NCI-H2196 treated with DMSO at 0.1 percent for 48 hours (cell line): Measurements from ENCODE around the gene SMIM41.

Source experiments
- DNase-seq: peaks from one replicate; lab custom pipeline; 2025; ENCODE audit not compliant: unreplicated experiment; lab: John Stamatoyannopoulos, UW

The SMIM41 gene

GRCh38 chr12:52120951-52121823 is 41.7 kb downstream of the SMIM41 start:
- no peak for DNase-seq

DNA sequence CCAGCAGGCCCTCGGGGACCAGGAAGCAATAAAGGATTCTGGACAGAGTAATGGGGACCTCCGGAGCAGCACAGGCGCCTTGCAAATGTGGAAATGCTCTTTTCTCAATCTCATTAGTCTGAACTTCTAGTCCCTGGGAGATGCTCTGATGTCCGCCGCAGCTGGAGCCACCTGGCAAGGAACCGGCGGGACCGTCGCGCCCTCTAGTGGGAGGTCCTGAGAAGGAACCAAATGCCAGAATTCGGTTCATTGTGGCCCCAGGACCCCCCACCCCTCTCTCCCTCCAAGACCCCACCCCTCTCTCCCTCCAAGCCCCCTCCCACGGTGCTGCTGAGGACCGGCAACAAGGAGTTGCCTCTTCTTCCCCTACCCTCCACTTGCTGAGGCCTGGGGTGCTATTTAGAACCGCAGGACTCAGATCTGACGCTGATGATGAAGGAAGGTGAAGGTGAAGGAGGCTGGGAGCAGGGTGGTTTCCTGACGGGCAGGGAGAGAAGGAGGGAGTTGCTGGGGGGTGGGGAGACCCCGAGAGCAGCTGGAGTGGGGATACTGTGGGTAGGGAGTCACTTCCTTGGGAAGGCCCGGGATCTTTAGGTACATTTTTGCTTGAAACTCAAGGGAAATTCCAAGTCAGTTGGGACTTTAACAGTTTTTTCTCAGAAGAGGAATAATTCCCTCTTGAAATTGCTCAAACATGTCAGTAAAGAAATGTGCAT is 42.5 kb downstream of the SMIM41 start:
- peak; percentile 39 for DNase-seq

DNA sequence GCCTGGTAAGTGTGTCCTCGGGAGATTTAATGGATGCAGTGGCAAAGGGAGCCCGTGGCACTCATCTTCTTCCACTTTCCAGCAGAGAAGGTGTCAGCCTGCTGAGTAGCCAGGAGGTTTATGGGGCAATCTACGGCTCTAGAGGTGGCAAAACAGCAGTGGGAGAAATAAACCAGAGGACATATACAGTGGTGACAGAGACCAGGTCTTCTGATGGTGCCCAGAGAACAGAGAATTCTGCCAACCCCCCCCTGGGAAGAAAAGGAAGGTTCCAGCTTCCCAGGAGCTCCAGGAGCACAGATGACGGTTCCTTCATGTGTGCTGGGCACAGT is 43.0 kb downstream of the SMIM41 start:
- no peak for DNase-seq

DNA sequence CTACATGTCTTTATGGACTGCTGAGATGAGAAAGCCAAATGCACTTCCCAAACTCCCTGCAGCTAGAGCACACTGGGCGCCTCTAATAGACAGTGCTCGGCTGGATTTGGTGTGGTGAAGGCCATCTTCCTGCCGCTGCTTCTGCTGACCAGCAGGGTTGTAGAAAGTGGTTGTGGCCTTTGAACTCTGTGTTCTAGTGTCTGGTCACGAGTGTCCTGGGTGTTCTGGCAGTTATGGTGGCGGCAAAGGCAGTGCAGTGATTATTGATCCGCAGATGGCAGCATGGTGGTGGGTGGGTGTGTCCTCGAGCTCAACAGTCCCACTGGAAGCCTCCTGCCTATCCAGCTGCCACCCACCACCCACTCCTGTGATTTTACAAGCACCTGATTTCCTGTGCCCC is 43.4 kb downstream of the SMIM41 start:
- DNase-seq: no peak

- DNase-seq: no peak
These were observed 44.1 kb downstream of the SMIM41 start for GRCh38 chr12:52123487-52124186.

DNA sequence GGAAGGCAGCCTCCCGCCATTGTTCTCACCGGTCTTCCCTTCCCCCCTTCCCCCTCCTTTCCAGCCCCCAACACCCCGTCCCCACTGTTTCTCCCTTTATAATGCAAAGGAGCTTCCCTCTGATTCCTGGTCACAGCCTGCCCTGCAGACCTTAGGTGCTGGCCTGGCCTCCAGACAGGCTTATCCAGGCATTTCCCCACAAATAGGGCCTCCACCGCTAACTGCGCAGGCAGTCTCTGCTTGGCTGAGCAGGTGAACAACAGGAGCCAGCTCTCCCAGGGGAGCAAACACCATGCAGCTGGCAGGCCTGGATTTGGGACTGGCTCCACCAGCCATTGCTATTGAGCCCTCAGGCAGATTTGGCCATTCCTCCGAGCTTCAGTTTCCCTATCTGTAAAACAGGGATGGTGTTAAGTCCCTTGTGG is 46.0 kb downstream of the SMIM41 start:
- peak; percentile 55 for DNase-seq

- no peak for DNase-seq
These were observed 46.6 kb downstream of the SMIM41 start for GRCh38 chr12:52126050-52126604.

DNA sequence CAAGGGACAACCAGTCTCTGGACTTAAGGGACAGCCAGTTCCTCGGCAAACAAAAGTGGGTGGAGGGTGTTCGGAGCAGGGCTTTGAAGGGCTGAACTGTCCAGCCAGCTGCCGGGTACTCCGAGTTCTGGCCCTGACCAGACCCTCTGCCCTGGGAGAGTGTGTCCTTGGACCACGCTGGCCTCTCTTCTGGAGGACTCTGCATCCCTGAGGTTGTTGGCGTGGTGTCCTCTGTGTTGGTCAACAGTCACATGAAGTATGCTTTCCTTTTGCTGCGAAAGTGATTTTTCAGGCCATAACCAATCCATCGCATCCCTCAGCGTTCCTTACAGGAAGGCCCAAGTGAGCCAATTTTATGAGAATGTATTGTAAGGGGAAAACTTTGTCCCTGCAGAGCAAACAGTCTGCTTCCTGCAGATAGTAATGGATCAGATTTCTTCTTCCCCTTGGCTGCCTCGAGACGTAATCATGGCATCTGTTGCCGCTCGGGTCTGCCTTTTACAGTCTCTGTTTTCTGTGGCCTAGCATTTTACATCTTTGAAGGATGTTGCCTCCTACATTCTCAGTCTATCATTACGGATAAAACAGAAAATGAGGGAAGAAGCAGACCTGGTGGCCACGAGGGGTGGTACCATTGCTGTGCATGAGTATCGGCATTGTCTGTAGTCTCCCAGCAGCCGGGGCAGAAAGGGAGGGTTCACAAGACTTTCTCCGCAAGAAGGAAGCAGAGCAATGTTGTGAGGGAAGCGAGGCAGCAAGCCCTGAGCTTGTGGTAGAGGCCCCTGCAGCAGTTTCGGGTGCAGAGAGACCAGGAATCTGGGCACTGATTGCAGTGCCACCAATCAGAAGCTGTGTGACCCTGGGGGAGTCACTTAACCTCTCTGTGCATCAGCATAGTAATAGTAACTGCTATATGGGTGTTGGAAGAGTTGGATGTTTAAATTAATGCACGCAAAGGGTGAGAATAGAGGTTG is 47.4 kb downstream of the SMIM41 start:
- DNase-seq: no peak

DNA sequence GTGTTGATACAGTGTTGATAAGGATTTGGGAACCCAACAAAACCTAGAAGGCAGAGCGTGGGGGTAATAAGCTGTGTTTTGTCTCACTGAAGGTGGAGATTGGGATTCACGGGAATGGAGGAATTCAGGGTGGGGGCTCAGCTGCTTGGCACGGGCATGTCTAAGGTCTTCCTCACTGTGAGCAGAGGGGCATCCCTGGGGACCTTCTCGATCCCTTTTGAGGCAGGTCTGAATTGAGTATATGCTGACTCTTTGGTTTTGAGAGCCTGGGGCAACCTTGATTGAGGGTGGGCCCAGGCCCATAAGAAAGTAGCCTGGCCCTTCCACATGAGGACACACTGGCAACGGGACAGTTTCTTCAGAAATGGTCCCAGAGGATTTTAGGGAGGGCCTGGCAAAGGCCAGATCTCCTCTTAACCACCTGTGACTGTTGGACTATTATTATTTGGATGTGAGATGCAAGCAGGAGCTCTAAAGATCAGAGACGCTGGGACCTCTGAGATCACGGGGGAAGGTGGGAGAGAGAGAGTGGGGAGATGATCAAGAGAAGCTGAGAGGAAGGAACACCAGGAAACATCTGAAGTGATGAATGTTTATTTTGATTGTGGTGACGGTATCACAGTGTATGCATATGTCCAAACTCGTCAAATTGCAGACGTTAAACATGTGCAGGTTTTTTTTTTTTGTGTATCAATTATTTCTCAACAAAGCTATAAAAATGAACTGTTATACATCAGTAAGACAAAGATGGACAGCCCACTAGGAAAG is 48.4 kb downstream of the SMIM41 start:
- DNase-seq: no peak

- DNase-seq: peak; percentile 56
These were observed 51.2 kb downstream of the SMIM41 start for GRCh38 chr12:52130711-52131110.

GRCh38 chr12:52132754-52133161 is 53.3 kb downstream of the SMIM41 start:
- no peak for DNase-seq

- no peak for DNase-seq
These were observed 58.2 kb downstream of the SMIM41 start for GRCh38 chr12:52137746-52138145.

- DNase-seq: no peak
These were observed 59.6 kb downstream of the SMIM41 start for GRCh38 chr12:52139147-52139546.

GRCh38 chr12:52139579-52140062 is 60.1 kb downstream of the SMIM41 start:
- DNase-seq: peak; percentile 60

DNA sequence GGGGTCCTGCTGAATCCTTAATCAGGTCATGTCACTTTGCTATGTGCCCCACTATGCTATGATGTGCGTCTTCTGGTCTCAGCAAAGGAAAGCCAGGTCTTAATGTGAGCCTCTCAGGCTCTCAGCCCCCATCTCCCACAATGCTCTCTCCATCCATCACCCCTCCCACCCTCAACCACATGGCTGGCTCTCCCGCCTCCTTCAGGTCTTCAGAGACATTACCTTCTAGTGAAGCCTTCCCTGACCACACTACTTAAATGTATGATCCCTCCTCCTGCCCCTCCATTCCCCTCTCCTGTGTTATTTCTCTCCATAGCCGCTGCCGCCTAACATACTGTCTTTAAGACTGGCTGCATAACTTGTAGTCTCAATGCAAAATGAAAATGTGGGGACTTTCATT is 61.8 kb downstream of the SMIM41 start:
- DNase-seq: no peak

DNA sequence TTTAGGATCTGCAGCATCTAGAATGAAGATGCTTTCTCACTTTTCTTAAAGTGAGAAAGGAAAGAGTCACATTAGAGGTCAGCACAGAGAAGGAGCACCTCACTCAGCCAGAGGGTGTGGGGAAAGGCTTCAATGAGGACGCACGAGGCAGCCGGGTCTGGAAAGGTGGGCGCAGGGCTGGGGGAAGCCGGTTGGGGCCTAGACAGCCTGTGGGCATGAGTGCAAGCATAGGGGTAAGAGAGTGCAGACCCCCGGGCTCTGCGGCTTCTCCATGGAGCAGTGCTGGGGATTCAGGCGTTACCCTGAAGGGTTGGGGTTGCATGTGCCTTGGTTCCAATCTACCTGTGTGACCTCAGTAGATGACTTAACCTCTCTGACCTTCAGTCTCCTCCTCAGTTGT is 62.4 kb downstream of the SMIM41 start:
- no peak for DNase-seq

DNA sequence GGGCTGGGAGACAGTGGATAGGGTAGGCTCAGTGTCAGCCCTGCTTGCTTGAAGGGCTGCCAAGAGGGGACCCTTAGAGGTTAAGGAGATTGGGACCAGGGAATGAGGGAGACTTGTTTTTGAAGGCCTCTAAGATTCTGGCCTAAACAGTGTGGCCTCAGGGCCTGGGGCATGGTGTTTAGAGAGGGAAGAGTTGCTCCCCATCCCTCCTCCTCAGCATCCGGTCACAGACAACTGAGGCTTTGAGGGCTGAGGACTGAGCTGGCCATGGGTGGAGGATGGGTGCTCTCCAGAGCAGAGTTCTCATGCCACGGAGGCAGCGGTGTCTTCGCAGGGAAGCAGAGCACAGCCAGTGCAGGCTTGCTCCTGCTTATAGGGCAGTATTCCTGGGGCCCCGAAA is 62.9 kb downstream of the SMIM41 start:
- DNase-seq: no peak

DNA sequence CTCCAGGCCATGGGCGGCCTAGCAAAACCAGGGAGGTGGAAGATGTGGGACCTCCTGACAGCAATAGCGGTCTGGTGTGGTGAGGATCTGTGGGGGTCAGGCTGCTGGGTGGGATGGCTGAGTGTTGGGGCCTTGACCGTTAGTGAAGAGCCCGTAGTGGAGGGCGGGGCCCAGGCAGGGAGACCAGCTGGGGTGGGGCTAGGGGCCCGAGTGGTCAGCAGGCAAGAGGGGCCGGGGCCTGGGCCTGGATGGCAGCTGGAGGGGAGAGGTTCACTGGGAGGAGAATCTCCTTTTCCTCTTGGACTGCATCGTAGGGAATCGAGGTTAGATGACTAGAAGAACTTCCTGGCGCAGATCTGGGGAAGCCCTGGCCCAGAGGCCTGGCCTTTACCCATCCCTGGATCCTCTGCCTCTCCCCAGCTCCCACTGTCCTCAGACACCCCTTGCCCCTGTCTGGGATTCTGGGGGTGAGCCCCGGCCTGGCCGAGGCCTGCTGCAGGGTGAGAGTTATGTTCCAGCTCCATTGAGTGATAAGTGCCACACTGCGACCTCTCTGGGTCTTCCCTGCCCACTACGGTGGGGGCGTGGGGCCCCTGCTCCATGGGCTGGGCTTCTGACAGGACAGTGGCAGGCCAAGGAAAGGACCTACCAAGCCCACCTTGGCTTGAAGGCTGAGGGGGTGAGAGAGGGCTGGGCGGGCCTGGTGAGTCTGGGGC is 65.2 kb downstream of the SMIM41 start:
- no peak for DNase-seq
